Ecto neural progenitor cell (in vitro differentiated cells): ENCODE data around the gene HOXD11.

ENCODE experiments used
- DNase-seq: peaks from one replicate; pipeline ENCODE4 v3.0.0-alpha.2; 2018; ENCODE audit warnings: low spot score

Gene HOXD11

GRCh38 chr2:176132205-176133171, 25.4 kb downstream of the HOXD11 start:
- peak; percentile 49 for DNase-seq

- DNase-seq = no peak
These were observed 26.3 kb downstream of the HOXD11 start for GRCh38 chr2:176133389-176133788.

GRCh38 chr2:176134035-176134434, 27.0 kb downstream of the HOXD11 start:
- DNase-seq = no peak

DNA sequence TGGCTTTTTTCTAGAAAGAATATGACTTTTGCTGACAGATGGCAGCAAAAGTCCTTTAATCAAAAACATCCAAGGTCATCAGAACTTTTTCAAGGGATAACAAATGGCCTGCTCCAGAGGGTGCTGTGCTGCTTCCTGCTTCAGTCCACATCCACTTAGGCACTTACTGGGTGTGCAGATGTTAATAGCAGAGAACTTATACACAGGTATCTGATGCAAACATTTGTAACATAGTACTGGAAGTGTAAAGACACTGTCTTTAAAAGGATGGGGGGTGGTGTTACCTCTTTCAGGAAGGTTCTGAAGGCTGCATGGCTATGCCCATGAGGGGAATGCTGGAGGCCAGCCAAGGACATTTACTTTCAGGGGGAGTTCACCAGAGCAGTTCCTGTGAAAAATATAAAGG, 28.0 kb downstream of the HOXD11 start:
- DNase-seq = no peak

DNA sequence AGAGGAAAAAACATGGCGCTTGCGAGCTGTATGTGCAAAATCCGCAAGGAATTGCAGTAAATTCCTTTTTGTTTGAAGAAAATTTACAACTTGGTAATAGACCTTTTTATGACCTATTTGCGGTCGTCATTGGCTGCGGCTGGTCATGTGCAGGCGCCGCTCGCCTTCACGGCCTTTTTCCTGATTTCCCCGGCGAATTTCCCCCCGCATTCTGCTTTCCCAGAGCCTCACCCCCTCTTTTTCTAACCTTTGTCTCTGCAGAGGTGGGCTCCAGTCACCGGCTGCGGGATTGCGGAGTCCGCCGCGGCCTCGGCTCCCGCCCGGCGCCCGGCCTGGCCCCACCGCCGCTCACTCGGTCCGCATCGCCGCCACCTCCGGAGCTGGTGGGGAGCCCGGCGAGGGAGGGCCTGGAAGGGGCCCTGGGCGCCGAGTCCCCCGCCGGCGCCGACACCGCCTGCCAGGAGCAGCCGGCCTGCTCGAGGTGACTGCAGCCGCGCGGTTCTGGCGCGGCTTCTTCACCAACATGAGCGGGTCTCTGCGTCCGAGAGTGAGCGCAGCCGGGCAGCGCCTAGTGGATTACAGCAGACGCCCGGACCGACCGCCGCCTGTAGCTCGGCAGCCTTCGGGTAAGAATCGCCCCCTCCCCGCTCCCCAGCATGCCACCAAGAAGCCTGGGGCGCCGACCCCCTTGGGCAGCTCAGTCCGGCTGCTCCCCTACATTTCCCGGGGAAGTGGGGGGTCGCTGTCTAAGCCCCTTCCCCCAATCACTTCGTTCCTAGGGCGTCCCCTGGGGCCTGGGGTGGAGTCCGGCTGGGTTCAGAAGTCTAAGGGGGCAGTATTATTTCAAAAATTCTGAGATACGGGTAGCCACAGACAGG, 29.5 kb downstream of the HOXD11 start:
- DNase-seq = peak; percentile 63

GRCh38 chr2:176137252-176137580, 30.1 kb downstream of the HOXD11 start:
- DNase-seq = no peak

DNA sequence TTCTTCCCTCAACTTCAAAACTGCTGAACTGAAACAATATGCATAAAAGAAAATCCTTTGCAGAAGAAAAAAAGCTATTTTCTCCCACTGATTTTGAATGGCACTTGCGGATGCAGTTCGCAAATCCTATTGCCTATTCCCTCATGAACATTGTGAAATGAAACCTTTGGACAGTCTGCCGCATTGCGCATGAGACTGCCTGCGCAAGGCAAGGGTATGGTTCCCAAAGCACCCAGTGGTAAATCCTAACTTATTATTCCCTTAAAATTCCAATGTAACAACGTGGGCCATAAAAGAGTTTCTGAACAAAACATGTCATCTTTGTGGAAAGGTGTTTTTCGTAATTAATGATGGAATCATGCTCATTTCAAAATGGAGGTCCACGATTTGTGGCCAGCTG, 30.8 kb downstream of the HOXD11 start:
- no peak for DNase-seq

DNA sequence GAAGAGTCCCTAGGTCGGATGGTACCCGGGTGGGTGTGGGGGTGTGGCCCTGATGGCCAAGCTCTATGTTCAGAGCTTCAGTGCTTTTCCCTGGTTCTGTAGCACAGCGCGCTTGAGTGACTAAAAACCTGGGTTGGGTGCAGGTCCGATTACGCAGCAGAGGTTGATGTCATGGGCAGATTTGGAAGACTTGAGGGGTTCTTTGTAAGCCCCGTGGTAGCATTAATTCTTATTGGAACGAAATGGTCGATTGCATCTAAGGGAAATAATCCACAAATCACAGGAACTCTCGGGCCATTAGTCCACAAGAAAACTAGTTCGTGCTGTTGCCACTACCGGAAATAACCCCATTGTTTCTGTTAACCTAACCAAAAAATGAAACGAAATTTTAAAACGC, 31.4 kb downstream of the HOXD11 start:
- DNase-seq = no peak

DNA sequence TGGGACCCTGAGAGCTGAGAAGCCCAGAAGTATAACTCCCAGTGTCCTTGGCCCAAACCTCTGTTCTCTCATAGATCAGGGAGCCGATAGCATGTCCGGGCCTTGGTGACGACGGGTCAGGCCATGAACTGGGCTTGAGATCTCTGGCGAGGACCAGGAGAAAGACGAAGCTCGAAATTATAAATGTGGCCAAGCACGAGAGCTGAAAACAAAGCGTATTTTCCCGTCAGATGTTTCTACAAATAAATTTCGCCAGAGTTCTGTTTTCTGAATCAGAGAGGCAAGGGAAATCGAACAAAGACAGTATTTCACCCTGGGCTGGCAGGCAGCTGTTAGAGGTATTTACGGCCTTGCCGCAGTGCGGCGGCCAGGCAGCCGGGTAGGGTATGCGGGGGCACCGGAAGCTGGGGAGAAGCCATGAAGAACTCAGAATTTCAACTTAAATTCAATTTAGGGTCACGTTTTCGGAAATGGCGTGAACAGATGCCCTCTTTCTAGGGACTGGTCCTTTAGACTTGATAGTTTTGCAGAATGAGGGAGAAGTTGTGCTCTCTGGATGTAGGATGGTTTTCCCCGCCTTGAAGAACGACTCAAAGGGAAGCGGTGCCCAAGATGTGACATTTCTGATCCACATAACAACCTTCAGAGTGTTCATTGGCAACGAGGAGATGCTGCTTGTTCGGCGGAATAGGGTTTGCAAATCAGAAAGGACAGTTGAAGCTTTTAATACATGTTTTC, 32.0 kb downstream of the HOXD11 start:
- no peak for DNase-seq

DNA sequence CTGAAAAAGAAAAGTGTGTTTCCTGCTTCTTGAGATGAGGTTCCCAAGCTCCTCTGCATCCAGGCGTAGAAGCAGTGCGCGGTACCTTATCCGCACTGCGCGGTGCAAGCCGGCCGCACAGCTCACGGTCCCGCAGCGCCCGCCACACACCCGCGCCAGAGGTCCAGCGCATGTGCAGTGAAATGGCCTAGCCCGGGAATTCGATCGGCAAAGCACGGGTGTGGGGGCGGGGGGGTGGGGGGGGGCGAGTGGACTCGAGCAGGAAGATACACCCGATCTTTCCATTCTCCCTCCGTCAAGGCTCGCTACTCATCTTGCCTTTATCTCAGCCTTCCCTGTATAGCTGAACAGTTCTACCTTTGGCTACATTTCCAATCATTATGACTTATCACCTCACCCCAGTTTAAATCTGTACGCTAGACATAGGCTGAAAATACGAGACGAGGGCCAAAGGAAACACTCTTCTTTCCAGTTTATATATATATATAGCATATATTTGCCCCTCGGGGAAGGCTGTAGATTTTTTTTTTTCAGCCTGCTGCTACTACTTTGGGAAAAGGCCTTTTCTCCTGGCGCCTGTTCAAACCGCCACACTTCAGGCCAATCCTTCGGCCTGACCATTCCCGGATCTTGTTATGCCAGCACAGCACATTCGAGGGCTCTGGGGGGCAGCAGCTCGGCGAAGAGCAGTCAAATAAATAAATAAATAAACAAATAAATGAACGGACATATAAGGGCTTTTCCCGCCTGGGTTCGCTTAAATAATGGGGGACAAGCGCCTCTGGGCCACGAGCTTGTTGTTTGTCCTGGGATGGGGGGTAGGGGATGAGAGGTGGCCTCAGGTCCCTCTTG, 32.8 kb downstream of the HOXD11 start:
- no peak for DNase-seq

DNA sequence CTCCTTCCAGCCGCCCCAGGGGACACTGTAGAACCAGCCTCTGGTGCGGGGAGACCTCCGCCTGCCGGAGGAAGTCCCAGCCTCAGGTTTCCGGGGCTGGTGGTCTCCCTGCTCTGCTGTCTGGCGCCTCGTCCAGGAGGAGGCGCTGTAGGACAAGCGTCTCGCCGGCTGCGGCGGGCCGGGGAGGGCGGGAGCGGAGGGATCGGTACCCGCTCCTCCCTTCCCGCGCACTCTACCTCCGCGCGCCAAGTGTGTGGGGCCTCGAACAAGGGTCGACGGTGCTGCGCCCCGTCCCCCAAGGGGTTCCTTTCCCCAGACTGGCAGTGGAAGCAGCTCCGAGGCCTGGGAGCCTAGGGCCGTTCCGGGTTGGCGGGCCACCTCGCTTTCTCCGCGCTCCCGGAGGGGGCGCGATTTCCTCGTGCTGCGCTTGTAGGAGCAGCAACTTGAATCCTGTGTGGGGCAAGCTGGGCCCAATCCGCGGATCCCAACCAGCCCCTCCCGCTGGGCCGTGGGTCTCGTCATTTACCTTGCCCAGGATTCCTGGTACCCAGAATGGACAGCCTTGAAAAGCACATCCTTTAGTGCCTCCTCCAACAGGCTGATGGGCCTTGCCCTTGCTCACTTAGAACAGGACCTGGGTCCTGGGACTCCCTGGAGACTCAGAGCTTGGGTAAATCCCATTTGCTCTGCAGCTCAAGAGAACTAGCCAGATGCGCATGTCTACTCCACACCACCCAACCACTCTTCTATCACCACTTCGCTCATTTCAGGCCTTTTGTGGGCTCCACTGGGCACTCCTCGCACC, 33.6 kb downstream of the HOXD11 start:
- DNase-seq = peak; percentile 91

GRCh38 chr2:176142281-176142680, 35.2 kb downstream of the HOXD11 start:
- DNase-seq = no peak

DNA sequence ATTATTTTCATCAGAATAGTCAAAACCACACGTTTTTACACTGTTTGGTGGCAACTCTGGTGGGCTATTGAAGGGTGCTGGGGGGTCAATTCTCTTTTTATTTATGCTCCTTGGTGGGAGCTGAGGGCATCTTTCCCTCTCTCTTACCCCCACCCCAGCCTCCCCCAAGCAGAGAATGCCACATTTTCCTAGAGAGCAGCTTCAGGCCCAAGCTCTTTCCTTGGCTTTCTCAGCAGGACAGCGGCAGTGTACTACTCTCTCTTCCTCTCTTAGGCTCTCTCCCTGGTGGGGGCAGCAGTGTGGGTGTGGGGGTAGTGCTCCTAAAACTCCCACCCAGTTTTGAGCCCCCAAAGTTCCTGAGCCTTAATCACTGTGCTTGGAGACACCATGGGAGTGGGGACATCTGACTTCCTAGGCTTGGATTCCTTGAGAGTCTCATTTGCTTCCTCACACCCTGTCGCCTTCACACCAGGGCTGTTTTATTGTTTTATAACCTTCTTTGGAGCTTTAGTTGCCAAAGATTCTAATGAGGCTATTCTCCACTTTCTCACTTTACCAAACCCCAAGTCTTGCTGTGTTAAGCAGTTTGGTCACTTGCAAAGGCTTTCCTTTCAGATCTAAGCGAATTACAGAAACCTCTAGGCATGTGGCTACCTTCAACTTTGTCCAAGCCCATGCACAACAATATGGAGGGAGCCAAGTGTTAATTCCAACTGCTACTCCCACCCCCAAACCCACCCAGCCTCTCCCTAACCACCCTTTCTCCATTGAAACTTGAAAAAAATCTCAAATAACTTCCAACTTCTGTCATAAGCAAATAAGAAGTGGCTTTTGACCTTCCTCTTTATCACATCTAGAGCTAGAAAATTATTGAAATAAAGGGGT, 38.2 kb downstream of the HOXD11 start:
- DNase-seq = no peak

DNA sequence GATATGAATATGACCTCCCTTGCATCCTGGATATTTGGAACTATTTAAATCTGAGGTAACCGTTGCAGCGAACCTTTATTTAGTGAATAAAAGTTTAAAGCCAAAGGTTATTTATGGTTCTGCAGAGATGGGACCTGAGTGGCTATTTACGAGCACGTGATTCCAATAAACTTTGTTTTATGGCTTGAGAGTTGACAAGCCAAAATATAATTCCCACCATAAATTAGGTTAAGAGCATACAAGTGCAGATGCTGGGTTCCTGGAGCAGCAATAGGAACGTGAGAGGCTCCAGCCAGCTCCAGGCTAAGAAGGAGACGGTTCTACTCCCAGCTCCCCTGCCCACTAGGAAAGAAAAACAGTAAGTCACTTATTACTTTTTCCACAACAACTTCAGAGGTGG, 39.0 kb downstream of the HOXD11 start:
- no peak for DNase-seq

- DNase-seq = no peak
These were observed 39.6 kb downstream of the HOXD11 start for GRCh38 chr2:176146645-176147044.

DNA sequence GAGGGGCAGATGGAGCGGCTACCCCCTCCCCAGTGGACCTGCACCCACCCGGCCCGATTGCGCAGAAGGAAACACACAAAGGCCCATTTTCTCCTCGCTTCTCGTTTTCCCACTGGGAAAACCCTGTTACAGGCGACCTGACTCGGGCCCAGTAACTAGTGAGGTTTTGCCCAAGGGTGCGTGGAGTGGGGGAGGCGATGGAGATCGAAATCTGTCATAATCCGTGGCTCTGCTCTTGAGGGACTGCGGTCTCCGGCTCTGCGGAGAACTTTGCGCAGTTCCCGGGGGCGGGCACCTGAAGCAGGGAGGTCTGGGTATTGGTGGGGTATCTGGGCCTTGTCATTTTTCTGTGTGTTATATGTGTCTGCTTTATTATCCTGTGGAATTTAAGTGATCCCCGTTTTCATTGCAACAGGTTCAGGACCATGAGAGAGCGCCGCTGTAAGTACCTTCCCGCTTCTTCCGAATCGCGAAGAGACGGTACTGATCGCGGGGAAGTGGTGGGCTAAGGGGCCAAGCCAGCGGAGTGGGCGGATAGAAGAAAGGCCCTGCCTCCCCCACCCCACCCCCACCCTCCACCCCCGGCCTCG, 40.2 kb downstream of the HOXD11 start:
- no peak for DNase-seq

- DNase-seq = no peak
These were observed 40.9 kb downstream of the HOXD11 start for GRCh38 chr2:176147800-176148496.

- DNase-seq = no peak
These were observed 41.8 kb downstream of the HOXD11 start for GRCh38 chr2:176148751-176149421.
